ENCODE measurements around the gene FCHO1.

The FCHO1 gene, protein sequence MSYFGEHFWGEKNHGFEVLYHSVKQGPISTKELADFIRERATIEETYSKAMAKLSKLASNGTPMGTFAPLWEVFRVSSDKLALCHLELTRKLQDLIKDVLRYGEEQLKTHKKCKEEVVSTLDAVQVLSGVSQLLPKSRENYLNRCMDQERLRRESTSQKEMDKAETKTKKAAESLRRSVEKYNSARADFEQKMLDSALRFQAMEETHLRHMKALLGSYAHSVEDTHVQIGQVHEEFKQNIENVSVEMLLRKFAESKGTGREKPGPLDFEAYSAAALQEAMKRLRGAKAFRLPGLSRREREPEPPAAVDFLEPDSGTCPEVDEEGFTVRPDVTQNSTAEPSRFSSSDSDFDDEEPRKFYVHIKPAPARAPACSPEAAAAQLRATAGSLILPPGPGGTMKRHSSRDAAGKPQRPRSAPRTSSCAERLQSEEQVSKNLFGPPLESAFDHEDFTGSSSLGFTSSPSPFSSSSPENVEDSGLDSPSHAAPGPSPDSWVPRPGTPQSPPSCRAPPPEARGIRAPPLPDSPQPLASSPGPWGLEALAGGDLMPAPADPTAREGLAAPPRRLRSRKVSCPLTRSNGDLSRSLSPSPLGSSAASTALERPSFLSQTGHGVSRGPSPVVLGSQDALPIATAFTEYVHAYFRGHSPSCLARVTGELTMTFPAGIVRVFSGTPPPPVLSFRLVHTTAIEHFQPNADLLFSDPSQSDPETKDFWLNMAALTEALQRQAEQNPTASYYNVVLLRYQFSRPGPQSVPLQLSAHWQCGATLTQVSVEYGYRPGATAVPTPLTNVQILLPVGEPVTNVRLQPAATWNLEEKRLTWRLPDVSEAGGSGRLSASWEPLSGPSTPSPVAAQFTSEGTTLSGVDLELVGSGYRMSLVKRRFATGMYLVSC

DNA sequence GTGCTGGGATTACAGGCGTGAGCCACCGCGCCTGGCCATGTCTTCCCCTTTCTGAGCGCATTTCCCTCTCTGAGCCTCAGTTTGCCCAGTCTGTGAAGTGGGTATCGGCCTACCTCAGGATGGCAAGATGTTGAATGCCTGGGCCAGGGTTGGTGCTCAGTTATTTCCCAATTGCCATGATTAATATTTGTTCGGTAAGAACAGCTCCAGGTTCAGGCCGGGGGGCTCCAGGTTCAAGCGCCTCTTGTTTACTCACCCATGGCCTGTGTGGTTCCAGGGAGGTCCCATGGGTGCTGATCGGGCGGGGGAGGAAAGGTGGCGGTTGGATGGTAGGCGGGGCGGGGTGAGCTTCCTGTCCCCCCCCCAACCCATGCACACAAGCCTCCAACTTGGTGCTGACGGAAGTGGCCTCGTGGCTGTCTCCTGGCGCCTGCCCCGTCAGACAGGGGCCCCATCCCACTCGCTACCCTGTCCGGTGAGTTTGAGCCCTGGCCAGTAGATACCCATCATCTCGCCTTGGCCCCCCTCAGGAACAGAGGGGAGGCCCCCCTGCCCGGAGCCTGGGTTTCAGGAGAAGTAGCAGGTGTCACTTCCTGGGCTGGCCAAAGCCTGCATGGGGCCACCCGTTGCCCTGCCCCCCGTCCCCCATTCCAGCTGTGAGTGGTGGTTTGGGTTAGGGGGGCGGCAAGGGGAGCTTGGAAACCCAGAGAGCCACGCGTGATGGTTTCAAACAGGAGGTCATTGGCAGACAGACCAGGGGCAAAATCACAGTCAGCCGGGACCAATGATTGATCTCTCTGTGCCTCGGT lies at the start of gene FCHO1:
FCHO1 (plus strand) TSS at position 375 of the 809 bp plus-strand sequence. CDS start 3,688 bp downstream, outside the sequence.
- no peak for DNase-seq

DNA sequence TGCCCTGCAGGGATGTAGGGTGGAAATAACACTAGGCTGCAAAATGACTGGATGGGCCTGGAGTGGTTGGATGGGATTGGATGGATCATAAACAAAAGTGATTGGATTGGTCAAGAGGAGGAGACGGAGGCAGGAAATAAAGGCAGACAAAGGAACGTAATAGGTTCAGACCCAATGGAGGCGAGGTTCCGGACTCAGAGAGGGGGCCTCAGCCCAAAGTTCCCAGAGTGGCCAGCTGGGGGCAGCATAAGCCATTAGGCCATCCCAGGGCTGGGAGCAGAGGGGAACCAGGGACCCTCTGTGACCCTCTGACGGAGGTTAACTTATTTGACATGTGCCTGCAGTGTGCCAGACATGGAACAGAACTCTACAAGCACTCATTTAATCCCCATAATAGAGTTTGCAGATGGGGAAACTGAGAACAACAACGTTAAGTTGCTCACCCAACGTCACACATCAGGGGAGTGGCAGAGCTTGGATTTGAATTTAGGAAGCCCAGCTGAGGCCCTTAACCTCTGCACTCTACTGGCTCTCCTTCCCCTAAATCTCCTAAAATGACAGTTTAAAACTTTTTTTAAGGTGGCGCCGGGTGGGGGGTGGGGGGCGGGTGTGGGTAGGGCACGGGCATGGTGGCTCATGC lies 47.3 kb upstream of the FCHO1 start:
- DNase-seq: no peak

DNA sequence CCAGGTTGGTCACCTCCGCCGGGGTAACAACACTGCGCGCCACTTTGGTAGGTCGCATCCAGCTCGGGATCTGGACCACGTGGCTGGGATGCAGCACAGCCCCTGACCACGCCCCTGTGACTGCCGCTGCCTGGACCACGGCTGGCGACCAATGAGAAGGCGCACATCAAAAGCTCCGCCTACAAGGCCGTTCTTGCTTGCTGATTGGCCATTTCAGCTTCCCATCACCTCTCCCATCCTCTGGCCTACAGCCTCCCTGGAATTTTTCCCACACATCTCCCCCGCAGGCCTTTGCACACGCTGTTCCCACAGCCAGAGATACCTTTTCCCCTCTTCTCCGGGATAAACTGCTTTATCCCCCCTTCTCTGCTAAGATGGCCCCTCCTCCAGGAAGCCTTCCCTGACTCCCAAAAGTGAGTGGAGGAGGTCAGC lies 44.5 kb upstream of the FCHO1 start:
- DNase-seq: peak; percentile 85

DNA sequence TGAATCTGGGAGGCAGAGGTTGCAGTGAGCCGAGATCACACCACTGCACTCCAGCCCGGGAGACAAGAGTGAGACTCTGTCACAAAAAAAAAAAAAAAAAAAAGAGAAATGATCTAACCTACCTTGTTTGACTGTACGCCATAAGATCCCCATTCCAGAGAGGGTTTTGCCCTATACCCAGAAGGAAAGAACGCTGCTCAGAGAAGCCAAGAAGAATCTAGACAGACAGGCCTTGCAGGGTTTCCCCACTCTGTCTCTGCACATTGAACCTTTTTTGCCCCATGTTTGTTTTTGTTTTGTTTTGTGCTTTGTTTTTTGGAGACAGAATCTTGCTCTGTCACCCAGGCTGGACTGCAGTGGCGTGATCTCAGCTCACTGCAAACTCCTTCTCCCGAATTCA lies 39.4 kb upstream of the FCHO1 start:
- DNase-seq: no peak

DNA sequence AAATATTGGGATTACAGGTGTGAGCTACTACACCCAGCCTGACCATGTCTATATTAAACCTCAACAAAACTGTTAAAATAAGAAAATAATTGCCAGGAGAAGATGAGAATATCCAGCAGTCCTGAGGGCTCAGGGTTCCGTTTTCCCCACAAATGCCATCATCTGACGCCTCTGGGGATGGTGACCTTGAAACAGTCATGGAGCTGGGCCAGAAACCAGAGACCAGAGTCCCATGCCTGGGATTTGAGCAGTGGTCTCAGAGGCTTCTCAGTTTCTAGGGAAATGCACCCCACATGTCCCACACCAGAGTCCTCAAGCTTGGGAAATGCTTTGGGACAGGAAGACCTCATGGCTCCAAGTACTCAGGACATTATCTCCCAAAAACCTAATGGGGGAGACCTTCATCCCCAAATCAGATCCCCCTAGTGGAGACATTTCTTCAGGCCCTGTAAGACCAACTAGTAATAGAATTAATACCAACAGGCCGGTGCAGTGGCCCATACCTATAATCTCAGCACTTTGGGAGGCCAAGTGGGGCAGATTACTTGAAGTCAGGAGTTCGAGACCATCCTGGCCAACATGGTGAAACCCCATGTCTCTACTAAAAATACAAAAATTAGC lies 34.9 kb upstream of the FCHO1 start:
- DNase-seq: no peak

DNA sequence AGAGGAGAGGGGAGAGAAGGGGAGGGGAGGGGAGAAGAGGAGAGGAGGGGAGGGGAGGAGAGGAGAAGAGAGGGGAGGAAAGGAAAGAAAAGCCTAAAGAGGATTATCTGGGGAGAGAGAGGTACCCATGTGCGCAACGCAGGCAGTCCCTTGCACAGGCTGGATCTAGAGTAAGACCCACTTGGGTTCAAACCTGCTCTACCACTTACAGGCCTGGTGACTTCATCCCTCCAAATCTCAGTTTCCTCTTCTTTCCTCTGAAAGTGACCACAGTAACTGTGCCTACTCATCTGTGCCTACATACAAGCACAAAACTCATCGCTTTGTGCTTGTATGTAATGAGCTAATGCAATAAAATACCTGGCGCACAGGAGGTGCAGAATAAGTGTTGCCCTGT lies 32.7 kb upstream of the FCHO1 start:
- no peak for DNase-seq

DNA sequence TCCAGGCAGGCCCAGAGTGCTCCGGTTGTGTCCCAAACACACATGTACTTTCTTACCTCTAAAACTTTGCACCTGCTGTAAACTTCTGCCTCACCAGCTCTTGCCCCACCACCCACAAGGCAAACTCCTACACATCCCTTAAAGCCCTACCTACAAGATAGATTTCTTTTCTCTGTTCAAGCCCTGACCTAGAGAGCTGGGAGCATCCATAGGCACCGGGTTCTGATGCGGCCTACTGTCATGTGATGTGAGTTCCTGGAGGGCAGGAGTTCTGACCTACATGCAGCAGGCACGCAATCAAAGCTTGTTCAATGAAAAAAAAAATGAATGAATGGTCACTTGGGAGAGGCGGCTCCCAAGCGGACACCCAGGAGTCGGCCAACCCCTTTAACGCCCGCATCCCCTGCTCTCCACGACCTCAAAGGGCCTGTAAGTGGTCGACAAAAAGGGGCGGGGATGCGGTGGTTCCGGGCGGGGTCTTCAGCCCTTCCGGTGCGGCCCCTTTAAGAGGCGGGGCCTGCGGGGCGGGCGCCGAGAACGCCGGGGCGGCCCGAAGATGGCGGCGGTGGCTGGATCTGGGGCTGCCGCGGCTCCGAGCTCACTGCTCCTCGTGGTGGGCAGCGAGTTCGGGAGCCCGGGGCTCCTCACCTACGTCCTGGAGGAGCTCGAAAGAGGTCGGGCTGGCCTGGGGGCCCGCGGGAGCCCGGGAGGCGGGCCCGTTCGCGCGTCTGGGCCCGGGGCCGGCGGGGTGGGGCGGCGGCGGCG lies 32.1 kb upstream of the FCHO1 start, which contains the start of gene MAP1S:
MAP1S (plus strand) TSS at position 534 of the 765 bp plus-strand sequence; CDS start at position 557, 23 bp downstream.
- DNase-seq: peak; percentile 88

DNA sequence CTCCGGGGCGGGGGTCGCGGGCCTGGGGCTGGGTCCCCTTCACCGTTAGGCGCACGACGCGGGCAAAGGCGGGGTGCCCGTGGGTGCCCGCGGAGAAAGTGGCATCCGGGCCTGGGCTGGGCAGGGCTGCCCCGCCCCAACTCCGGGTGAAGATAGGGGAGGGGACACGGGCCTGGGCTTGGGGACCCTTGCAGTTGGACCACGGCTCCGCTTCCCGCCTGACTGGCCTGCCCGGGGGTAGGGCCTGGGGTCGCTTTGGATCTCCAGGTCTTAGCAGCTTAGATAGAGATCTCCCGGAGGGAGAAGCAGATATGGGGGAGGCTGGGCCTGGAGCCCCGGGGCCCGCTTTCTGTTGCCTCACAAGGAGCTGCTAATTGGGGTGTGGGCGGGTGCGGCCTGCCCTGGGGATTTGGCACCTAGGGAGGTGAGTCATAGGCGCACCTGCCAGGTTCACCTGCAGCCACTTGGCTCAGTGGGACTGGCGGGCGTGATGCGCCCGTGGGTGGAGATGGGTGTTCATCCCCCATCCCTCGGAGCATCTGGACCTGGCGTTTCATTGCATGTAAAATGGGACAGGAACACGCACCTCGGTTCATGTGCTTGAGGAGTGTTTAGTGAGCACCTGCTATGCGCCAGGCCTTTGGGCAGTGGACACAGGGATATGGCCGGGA lies 31.4 kb upstream of the FCHO1 start:
- no peak for DNase-seq

DNA sequence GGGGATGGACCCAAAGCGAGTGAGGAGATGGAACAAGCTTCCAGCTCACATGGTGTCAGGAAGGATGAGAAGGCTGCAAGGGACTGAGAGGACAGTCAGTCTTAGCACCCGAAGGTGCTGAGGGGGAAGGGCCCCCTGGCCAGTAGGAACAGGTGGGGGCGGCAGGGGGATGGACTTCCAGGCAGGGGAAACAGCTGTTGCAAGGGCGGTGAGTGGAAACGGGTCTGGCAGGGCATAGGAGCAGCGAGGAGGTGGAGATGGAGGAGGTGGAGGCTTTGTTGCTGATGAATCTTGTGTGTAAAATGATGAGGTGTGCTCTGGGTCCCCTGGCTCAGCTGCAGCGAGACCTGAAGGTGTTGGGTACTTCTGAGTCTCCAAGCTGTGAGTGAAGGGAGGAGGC lies 30.8 kb upstream of the FCHO1 start:
- no peak for DNase-seq

DNA sequence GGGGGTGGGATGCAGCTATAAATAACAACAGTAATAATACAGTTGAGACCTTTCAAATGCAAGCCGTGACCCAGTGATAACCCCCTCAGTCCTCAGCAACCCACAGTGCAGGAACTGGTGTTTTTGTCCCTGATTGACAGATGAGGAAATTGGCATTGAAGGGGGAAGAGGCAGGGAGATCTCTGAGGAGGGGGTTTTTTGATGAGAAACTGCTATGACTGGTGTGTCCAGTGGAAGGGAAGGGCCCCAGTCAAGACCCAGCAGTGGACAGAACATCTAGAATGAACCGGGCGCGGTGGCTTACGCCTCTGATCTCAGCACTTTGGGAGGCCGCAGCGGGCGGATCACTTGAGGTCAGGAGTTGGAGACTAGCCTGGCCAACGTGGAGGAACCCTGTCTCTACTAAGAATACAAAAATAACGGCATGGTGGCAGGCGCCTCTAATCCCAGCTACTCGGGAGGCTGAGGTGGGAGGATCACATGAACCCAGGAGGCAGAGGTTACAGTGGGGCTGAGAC lies 30.1 kb upstream of the FCHO1 start:
- DNase-seq: no peak

DNA sequence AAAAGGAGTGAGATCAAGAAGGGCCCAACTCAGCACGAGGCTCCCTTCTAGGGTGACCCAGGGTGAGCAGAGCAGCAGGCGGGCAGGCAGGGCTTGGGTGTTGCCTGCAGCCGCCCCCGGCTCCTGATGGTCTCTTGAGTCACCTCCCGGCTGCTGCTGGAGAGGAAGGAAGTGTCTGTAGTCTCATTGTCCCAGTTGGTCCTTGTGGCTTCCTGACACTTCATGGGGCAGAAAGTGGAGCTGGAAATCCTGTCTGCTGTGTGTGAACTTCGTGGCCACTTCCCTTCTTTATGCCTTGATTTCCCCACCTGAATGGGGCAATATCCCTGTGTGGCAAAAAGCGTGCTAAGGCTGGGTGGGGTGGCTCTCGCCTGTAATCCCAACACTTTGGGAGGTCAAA lies 29.5 kb upstream of the FCHO1 start:
- no peak for DNase-seq

DNA sequence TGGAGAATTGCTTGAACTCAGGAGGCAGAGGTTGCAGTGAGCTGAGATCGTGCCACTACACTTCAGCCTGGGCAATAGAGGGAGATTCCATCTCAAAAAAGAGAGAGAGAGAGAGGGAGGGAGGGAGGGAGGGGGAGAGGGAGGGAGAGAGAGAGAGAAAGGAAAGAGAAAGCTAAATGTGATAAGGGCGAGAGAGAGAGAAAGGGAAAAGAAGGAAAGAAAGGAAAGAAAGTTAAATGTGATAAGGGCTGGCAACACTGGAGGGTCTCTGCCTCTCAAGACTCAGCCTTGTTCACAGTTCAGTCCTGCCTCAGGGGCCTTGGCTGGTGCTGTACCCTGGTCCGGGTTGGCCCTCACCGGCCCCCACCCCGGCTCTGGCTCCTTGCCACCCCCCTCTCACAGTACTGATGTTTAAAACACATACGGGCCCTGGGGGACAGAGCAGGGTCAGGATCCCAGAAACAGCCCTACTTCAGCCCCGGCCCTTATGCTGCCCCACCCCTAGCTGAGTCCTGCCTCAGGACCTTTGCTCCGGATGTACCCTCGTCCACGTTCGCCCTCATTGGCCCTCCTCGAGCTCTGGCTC lies 28.5 kb upstream of the FCHO1 start:
- no peak for DNase-seq

DNA sequence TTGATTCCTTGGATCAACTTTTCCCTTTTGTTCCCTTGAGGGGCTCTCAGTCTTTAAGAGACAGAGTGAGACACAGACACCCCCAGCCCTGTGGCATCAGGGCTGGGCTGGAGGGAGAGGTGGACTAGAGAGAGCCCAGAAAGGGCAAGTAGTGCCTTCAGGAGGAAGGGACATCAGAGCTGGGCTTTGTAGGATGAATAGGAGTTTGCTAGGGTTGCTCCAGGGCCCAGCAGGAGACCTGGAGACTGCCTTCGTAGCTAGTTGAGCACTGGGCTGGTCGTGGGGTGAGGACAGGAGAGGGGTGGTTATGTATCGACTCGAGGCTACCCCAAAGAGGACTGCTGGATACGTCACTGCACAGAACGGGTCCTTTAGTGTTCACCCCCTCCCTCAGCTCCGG lies 26.6 kb upstream of the FCHO1 start:
- no peak for DNase-seq

DNA sequence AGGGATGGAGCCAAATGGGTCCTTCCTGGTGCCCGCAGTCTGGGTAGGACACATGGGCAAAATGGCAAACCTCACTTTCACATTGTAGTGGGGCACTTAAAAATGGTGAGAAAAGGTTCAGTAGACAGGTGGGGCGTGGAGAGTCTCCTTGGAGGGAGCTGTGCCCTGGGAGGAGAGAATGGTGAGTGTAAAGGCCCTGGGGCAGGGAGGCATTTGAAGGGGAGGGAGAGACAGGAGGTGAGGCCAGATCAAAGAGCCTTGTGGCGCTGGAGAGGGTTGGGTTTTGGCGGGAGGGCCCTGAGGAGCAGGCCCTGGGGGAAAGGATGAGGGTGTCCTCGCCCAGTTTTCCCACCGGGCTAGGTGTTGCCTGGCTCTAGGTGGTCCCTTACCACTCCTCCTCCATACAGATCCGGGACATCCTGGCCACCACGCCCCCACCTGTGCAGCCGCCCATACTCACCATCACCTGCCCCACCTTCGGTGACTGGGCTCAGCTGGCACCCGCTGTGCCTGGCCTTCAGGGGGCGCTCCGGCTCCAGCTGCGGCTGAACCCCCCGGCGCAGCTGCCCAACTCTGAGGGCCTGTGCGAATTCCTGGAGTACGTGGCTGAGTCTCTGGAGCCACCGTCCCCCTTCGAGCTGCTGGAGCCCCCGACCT lies 25.7 kb upstream of the FCHO1 start:
- no peak for DNase-seq

DNA sequence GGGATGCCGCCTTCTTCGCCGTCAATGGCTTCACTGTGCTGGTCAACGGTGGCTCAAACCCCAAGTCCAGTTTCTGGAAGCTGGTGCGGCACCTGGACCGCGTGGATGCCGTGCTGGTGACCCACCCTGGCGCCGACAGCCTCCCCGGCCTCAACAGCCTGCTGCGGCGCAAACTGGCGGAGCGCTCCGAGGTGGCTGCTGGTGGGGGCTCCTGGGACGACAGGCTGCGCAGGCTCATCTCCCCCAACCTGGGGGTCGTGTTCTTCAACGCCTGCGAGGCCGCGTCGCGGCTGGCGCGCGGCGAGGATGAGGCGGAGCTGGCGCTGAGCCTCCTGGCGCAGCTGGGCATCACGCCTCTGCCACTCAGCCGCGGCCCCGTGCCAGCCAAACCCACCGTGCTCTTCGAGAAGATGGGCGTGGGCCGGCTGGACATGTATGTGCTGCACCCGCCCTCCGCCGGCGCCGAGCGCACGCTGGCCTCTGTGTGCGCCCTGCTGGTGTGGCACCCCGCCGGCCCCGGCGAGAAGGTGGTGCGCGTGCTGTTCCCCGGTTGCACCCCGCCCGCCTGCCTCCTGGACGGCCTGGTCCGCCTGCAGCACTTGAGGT lies 25.0 kb upstream of the FCHO1 start:
- DNase-seq: no peak

DNA sequence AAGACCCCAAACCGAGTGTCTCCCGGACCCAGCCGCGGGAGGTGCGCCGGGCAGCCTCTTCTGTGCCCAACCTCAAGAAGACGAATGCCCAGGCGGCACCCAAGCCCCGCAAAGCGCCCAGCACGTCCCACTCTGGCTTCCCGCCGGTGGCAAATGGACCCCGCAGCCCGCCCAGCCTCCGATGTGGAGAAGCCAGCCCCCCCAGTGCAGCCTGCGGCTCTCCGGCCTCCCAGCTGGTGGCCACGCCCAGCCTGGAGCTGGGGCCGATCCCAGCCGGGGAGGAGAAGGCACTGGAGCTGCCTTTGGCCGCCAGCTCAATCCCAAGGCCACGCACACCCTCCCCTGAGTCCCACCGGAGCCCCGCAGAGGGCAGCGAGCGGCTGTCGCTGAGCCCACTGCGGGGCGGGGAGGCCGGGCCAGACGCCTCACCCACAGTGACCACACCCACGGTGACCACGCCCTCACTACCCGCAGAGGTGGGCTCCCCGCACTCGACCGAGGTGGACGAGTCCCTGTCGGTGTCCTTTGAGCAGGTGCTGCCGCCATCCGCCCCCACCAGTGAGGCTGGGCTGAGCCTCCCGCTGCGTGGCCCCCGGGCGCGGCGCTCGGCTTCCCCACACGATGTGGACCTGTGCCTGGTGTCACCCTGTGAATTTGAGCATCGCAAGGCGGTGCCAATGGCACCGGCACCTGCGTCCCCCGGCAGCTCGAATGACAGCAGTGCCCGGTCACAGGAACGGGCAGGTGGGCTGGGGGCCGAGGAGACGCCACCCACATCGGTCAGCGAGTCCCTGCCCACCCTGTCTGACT lies 24.1 kb upstream of the FCHO1 start:
- DNase-seq: no peak

DNA sequence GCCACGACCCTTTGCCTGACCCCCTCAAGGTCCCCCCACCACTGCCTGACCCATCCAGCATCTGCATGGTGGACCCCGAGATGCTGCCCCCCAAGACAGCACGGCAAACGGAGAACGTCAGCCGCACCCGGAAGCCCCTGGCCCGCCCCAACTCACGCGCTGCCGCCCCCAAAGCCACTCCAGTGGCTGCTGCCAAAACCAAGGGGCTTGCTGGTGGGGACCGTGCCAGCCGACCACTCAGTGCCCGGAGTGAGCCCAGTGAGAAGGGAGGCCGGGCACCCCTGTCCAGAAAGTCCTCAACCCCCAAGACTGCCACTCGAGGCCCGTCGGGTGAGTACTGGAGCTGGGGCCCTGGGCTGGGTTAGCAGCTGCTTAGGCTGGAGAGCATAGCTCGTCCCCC lies 23.4 kb upstream of the FCHO1 start:
- DNase-seq: no peak

DNA sequence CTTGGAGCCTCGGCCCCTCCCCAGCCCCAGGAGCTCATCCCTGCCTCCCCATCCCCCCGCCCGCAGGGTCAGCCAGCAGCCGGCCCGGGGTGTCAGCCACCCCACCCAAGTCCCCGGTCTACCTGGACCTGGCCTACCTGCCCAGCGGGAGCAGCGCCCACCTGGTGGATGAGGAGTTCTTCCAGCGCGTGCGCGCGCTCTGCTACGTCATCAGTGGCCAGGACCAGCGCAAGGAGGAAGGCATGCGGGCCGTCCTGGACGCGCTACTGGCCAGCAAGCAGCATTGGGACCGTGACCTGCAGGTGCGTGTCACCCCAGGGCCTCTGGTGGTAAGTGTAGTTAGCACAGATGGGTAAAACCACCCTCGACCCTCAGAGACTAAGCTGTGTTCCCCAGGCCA lies 18.1 kb upstream of the FCHO1 start:
- DNase-seq: no peak

All from islet precursor cell (in vitro differentiated cells).